ENCODE results near the gene CIBAR2. TPM values are rescaled to one million over a fixed set of nuclear protein-coding genes. Genes with fewer than 3 reads are reported as not detected.

CIBAR2 gene
- total RNA-seq, 2 experiments from 2014 or later = not detected

GRCh38 chr16:85084841-85085510 is 27.3 kb downstream of the CIBAR2 start:
- POLR2A ChIA-PET = no interaction called here
- H3K27ac Mint-ChIP-seq = no peak overlapping the region
- no peak overlapping the region for H3K4me3 Mint-ChIP-seq
- peaks cover 5% of the 10 kb centered on the region for H3K4me1 Mint-ChIP-seq
- H3K27me3 Mint-ChIP-seq = peaks cover 1% of the 10 kb centered on the region
- no peaks in the 10 kb centered on the region for H3K36me3 Mint-ChIP-seq
- no peak for DNase-seq
- no peak for ATAC-seq (ENCODE audit: low read depth)
- no peaks in the 10 kb centered on the region for H3K9me3 Mint-ChIP-seq

DNA sequence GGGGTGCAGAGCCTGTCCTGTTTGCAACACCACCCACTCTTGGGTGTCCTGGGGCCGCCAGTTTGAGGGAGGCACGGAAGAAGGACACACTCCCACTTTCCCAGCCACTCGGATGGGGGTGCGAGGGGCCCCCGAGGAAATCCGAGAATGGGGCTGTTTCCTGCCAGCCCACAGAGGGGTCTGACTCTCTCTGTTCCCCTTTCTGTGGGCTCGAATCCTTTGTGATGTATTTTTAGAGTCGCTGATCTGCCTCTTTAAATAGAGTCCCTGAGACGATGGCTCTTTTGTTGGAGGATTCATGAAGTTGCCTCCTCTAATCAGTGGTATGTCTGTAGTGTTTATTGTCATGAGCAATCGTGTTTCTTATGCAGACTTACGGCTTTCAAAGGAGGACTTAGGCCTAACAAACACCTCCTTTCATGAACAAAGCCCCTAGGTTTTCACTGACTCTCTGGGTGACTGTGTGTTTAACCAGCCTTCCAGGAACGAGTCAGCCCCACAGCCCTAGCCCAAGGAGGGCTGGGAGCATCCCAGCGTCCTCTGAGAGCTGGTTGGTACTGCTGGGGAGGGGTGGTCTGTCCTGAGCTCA is 29.1 kb downstream of the CIBAR2 start:
- no peak for DNase-seq
- Mint-ChIP-seq H3K27ac (no peak overlapping the region), H3K27me3 (peaks cover 1% of the 10 kb centered on the region), H3K36me3 (no peaks in the 10 kb centered on the region), H3K9me3 (no peaks in the 10 kb centered on the region), H3K4me1 (peaks cover 5% of the 10 kb centered on the region), H3K4me3 (no peak overlapping the region)
- POLR2A ChIA-PET = interaction anchor here (1.0 kb wide), 1 partner anchor 72 kb away, joined by 3 read pairs; the partner anchor contains the start of gene ZDHHC7
- ATAC-seq (ENCODE audit: low read depth) = no peak

DNA sequence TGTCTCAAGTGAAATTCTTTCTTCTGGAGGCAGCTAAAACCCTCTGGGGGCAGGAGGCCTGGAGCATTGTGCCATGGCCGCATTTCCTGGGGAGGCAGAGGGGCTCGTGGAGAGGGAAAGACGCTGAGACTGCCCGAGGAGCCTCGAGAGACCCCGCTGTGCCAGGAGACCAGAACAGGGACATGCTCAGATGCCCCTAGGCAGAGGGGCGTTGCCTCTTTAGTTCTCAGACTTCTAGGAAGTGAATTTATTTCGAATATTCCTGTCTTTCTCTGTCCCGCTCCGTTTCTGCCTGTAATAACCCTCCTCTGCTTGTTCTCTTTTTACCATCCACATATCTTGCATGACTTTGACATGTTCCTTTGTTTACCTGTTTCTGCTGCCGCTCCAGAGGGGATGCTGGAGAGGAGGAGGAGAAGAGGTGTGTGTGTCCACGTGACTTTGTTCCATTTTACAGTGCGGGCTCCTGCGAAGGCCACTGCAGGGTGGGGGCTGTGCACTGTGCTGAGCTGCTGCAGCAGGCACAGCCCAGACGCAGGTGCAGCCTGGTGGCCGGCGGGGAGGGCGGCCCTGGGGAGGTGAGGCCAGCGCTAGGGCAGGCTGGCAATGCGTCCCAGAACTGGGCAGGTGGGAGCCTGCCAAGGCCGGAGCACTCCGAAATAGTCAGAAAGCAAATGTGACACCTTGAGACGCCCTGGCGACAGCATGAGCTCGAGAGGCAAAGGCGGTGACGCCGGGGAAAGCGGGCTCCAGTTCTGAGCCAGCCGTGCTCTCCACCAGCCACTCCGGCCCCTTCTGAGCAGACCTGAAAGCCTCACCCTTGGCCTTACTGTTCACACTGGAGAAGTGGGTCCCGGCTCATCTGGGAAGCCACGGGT is 29.9 kb downstream of the CIBAR2 start:
- peaks cover 1% of the 10 kb centered on the region for H3K27me3 Mint-ChIP-seq
- no peak overlapping the region for H3K4me3 Mint-ChIP-seq
- no peak overlapping the region for H3K27ac Mint-ChIP-seq
- H3K9me3 Mint-ChIP-seq = no peaks in the 10 kb centered on the region
- no peaks in the 10 kb centered on the region for H3K36me3 Mint-ChIP-seq
- DNase-seq = no peak
- POLR2A ChIA-PET = interaction anchor here (1.0 kb wide), 1 partner anchor 72 kb away, joined by 3 read pairs; the partner anchor contains the start of gene ZDHHC7
- no peak for ATAC-seq (ENCODE audit: low read depth)
- H3K4me1 Mint-ChIP-seq = peaks cover 9% of the 10 kb centered on the region

DNA sequence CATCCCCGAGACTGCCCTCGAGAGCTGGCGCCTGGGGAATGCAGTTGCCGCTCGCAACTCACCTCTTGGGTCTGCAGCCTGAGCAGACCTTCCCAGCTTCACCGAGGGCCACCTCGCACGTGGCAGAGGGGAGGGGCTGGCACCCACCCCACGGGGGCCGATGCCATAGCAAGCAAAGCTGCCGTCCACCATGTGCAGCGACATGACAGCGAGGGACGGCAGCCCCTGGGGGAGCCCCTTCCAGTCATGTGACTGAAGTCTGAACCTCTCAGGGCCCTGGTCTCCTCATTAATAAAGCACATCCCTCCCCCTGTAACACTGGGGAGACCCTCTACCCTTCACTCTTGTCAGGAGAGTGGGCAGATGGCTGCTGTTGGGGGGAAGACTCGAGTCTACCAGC is 30.5 kb downstream of the CIBAR2 start:
- POLR2A ChIA-PET = no interaction called here
- DNase-seq (no peak), ATAC-seq (ENCODE audit: low read depth) (no peak)
- Mint-ChIP-seq H3K27ac (no peak overlapping the region), H3K36me3 (no peaks in the 10 kb centered on the region), H3K27me3 (peaks cover 1% of the 10 kb centered on the region), H3K4me1 (peaks cover 7% of the 10 kb centered on the region), H3K9me3 (no peaks in the 10 kb centered on the region), H3K4me3 (no peak overlapping the region)

GRCh38 chr16:85081038-85081437 is 31.2 kb downstream of the CIBAR2 start:
- Mint-ChIP-seq H3K27me3 (peaks cover 1% of the 10 kb centered on the region), H3K27ac (no peak overlapping the region), H3K4me3 (no peak overlapping the region), H3K9me3 (no peaks in the 10 kb centered on the region), H3K4me1 (peaks cover 4% of the 10 kb centered on the region), H3K36me3 (no peaks in the 10 kb centered on the region)
- no peak for ATAC-seq (ENCODE audit: low read depth)
- POLR2A ChIA-PET = no interaction called here
- DNase-seq = no peak

DNA sequence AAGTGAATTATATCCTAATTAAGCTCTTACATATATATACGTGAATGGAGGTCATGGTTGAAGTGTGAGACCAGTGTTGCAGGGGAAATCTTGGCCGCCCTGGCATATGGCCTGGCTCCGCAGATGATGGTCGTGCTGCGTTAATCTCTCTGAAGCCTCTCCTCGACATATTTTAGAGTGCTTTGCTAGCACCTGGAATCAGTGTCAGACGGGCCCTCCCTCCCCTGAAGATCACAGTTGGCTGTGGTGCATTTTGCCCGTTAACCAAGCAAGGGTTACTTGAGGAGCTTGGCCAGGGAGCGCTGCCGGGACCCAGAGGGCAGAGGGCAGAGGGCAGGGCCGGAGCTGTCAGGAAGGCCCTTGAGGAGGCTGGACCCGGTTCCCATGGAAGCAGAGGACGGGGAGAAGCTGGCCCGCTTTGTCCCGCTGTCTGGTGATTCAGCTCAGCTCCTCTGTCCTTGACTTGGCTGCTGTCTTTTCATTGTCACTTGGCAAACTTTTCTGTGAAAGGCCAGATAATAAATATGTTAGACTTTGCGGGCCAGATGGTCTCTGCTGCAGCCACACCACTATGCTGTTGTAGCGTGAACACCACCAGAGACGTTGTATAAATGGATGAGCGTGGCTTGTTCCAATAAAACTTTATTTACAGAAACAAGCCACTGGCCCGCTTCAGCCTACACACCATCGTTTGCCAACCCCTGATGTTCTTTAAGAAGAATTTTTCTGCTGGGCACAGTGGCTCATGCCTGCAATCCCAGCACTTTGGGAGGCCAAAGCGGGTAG is 32.3 kb downstream of the CIBAR2 start:
- no peaks in the 10 kb centered on the region for H3K27me3 Mint-ChIP-seq
- ATAC-seq (ENCODE audit: low read depth) (no peak), DNase-seq (no peak)
- H3K9me3 Mint-ChIP-seq = no peaks in the 10 kb centered on the region
- no peak overlapping the region for H3K4me3 Mint-ChIP-seq
- H3K4me1 Mint-ChIP-seq = peaks cover 4% of the 10 kb centered on the region
- no peaks in the 10 kb centered on the region for H3K36me3 Mint-ChIP-seq
- no peak overlapping the region for H3K27ac Mint-ChIP-seq
- POLR2A ChIA-PET = interaction anchor here (0.6 kb wide), 1 partner anchor 20 kb away, joined by 3 read pairs; no protein-coding TSS in a partner anchor

GRCh38 chr16:85078952-85079351 is 33.3 kb downstream of the CIBAR2 start:
- POLR2A ChIA-PET = no interaction called here
- no peaks in the 10 kb centered on the region for H3K36me3 Mint-ChIP-seq
- peaks cover 4% of the 10 kb centered on the region for H3K4me1 Mint-ChIP-seq
- DNase-seq (no peak), ATAC-seq (ENCODE audit: low read depth) (no peak)
- H3K9me3 Mint-ChIP-seq = no peaks in the 10 kb centered on the region
- H3K4me3 Mint-ChIP-seq = no peak overlapping the region
- H3K27me3 Mint-ChIP-seq = no peaks in the 10 kb centered on the region
- no peak overlapping the region for H3K27ac Mint-ChIP-seq

DNA sequence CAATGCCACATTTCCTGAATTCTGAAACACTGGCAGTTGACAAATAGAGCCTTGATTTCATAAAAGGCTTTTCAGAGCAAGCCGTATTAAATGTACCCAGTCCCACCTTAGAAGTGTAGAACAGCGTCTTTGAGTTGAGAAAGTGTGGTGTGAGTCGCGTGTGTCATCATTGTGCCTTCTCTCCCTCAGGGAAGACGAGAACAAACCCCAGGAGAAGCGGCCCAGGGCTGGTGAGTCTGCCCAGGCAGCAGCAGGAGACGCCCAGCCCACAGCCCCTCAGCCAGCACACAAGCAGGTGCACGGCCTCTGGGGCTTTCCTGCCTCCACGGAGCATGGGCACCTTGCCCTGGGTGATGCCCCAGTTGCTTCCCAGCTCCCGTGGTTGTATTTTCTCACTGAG is 34.0 kb downstream of the CIBAR2 start:
- H3K4me3 Mint-ChIP-seq = no peak overlapping the region
- ATAC-seq (ENCODE audit: low read depth) (no peak), DNase-seq (no peak)
- H3K36me3 Mint-ChIP-seq = no peaks in the 10 kb centered on the region
- H3K4me1 Mint-ChIP-seq = peaks cover 4% of the 10 kb centered on the region
- H3K9me3 Mint-ChIP-seq = no peaks in the 10 kb centered on the region
- H3K27ac Mint-ChIP-seq = no peak overlapping the region
- POLR2A ChIA-PET = no interaction called here
- no peaks in the 10 kb centered on the region for H3K27me3 Mint-ChIP-seq

- H3K4me1 Mint-ChIP-seq = peaks cover 4% of the 10 kb centered on the region
- no peak overlapping the region for H3K27ac Mint-ChIP-seq
- POLR2A ChIA-PET = no interaction called here
- ATAC-seq (ENCODE audit: low read depth) = no peak
- H3K27me3 Mint-ChIP-seq = no peaks in the 10 kb centered on the region
- no peaks in the 10 kb centered on the region for H3K9me3 Mint-ChIP-seq
- no peaks in the 10 kb centered on the region for H3K36me3 Mint-ChIP-seq
- no peak for DNase-seq
- H3K4me3 Mint-ChIP-seq = no peak overlapping the region
These were observed 34.6 kb downstream of the CIBAR2 start for GRCh38 chr16:85077576-85078125.

DNA sequence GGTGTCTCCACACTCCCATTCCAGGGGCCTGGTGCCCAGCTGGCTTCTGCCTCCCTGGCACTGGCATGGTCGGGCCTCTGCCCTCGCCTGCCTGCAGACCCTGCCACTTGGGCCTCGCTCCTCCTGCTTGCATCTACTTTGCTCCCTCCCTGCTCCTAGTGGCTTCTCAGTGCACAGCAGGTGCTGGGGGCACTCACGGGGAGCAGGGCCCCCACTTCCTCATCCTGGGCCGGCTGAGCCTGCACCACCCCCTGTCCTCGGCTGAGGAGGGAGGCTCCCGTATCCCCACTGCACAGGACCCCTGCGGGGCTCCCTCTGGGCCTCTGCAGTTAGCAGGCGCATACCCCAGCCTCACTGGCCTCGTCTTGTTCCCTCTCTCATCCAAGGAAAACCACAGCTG is 35.2 kb downstream of the CIBAR2 start:
- DNase-seq (no peak), ATAC-seq (ENCODE audit: low read depth) (peak; percentile 47)
- Mint-ChIP-seq H3K36me3 (no peaks in the 10 kb centered on the region), H3K4me1 (peaks cover 4% of the 10 kb centered on the region), H3K4me3 (no peak overlapping the region), H3K27me3 (no peaks in the 10 kb centered on the region), H3K9me3 (no peaks in the 10 kb centered on the region), H3K27ac (no peak overlapping the region)
- POLR2A ChIA-PET = no interaction called here

- no peak for DNase-seq
- H3K27me3 Mint-ChIP-seq = no peaks in the 10 kb centered on the region
- H3K4me1 Mint-ChIP-seq = peaks cover 4% of the 10 kb centered on the region
- ATAC-seq (ENCODE audit: low read depth) = no peak
- POLR2A ChIA-PET = no interaction called here
- no peaks in the 10 kb centered on the region for H3K9me3 Mint-ChIP-seq
- H3K27ac Mint-ChIP-seq = no peak overlapping the region
- no peaks in the 10 kb centered on the region for H3K36me3 Mint-ChIP-seq
- H3K4me3 Mint-ChIP-seq = no peak overlapping the region
These were observed 36.9 kb downstream of the CIBAR2 start for GRCh38 chr16:85075236-85075924.

GRCh38 chr16:85074225-85074914 is 37.9 kb downstream of the CIBAR2 start:
- no peaks in the 10 kb centered on the region for H3K9me3 Mint-ChIP-seq
- no peaks in the 10 kb centered on the region for H3K27me3 Mint-ChIP-seq
- H3K27ac Mint-ChIP-seq = no peak overlapping the region
- H3K4me3 Mint-ChIP-seq = no peak overlapping the region
- ATAC-seq (ENCODE audit: low read depth) (no peak), DNase-seq (no peak)
- POLR2A ChIA-PET = no interaction called here
- H3K36me3 Mint-ChIP-seq = no peaks in the 10 kb centered on the region
- peaks cover 4% of the 10 kb centered on the region for H3K4me1 Mint-ChIP-seq

Measured in activated naive CD8-positive, alpha-beta T cell treated with anti-CD3 and anti-CD28 coated beads, Interleukin-2, amount 10 ng/mL, durations not matched to agents 7 days and 5 days (primary cell).